Measurements from ENCODE around the gene ANKHD1.

ANKHD1 gene

DNA sequence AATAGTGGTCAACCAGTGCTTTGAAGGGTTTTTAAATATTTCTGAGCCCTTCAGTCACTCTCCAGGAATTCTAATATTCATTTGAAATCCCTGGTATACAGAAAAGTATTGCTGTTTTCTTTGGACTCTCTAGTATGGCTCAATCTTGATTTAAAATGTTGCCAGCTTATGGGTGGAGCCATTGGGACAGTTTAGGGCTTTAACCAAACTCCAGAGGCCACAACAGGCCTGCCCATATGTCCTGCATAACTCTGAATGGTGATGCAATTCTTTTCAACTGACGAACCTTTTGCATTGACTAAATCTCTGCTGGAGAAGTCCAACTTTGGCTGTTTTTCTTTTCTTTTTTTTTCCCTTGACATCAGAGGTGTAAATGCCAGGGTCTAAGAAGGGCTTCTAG lies 10.3 kb upstream of the ANKHD1 start:
- no peak overlapping the region for H2AFZ ChIP-seq (ENCODE audit: low read depth, low read length)
- H3K36me3 ChIP-seq (ENCODE audit: insufficient read depth, low read length), result peaks cover 6% of the 10 kb centered on the region
- H3K9me3 ChIP-seq (ENCODE audit: low read length), result no peaks in the 10 kb centered on the region
- H3K27me3 ChIP-seq (ENCODE audit: insufficient read depth, low read length), result no peaks in the 10 kb centered on the region
- H3K4me3 ChIP-seq (ENCODE audit: low read length), result no peak overlapping the region
- no peaks in the 10 kb centered on the region for H3K4me1 ChIP-seq (ENCODE audit: insufficient read depth, low read length)

DNA sequence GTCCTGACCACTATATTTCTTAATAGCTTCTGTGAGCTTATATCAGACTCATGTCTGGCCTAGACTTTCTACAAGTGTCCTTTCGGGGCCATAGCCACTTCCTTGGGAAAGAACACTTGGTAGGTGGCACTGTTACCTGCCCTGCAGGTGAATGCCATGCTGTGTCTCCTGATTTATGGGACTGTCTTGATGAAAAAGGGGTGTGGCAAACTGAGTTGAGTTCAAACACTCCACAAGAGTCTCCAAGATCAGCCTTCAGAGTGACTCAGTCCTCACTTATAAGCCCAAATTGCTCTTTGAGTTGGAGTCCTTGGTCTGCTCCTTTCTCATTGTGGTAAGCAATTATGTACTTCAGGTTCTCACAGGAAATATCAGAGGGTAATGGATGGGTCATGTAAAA lies 9.9 kb upstream of the ANKHD1 start:
- no peaks in the 10 kb centered on the region for H3K4me1 ChIP-seq (ENCODE audit: insufficient read depth, low read length)
- no peak overlapping the region for H3K4me3 ChIP-seq (ENCODE audit: low read length)
- no peaks in the 10 kb centered on the region for H3K27me3 ChIP-seq (ENCODE audit: insufficient read depth, low read length)
- no peaks in the 10 kb centered on the region for H3K9me3 ChIP-seq (ENCODE audit: low read length)
- peaks cover 6% of the 10 kb centered on the region for H3K36me3 ChIP-seq (ENCODE audit: insufficient read depth, low read length)
- H2AFZ ChIP-seq (ENCODE audit: low read depth, low read length), result no peak overlapping the region

DNA sequence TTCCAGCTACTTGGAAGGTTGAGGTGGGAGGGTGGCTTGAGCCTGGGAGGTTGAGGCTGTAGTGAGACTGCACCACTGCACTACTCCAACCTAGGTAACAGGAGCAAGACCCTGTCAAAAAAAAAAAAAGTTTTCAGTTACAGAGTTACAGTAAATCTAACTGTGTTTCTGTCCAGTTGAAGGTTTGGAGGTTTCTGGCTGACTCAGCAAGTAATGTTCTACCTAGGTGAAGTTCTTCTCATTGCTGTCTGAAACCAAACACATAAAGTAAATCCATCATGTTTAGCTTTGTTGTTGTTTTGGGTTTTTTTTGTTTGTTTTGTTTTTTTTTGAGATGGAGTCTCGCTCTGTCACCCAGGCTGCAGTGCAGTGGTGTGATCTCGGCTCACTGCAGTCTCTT lies 7.9 kb upstream of the ANKHD1 start:
- H3K27me3 ChIP-seq (ENCODE audit: insufficient read depth, low read length), result no peaks in the 10 kb centered on the region
- H3K36me3 ChIP-seq (ENCODE audit: insufficient read depth, low read length), result peaks cover 6% of the 10 kb centered on the region
- no peak overlapping the region for H2AFZ ChIP-seq (ENCODE audit: low read depth, low read length)
- H3K9me3 ChIP-seq (ENCODE audit: low read length), result no peaks in the 10 kb centered on the region
- no peak overlapping the region for H3K4me3 ChIP-seq (ENCODE audit: low read length)
- no peaks in the 10 kb centered on the region for H3K4me1 ChIP-seq (ENCODE audit: insufficient read depth, low read length)

DNA sequence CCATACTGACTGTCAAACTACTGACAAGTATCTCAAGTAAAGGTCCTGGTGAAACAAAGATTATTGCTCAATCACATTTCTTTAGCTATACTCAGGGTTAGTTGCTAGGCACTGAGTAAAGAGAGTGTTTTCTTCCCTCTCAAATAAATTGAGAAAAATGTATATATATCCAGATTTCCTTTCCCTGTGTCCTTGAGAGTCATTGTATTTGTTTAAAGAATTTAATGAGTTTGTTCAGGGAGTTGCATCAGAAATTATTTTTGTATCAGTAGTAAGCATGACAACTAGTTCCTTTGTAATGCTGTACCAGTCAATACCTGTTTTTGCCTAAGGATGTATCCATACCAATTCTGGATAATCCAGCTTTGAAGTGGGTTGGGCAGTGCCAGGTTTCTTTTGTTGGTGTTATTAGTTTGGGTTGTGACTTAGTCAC lies 3.2 kb upstream of the ANKHD1 start:
- Histone ChIP-seq H2AFZ (ENCODE audit: low read depth, low read length) (no peak overlapping the region), H3K27me3 (ENCODE audit: insufficient read depth, low read length) (no peaks in the 10 kb centered on the region), H3K9me3 (ENCODE audit: low read length) (no peaks in the 10 kb centered on the region), H3K4me3 (ENCODE audit: low read length) (no peak overlapping the region), H3K36me3 (ENCODE audit: insufficient read depth, low read length) (no peaks in the 10 kb centered on the region), H3K4me1 (ENCODE audit: insufficient read depth, low read length) (peaks cover 10% of the 10 kb centered on the region)

DNA sequence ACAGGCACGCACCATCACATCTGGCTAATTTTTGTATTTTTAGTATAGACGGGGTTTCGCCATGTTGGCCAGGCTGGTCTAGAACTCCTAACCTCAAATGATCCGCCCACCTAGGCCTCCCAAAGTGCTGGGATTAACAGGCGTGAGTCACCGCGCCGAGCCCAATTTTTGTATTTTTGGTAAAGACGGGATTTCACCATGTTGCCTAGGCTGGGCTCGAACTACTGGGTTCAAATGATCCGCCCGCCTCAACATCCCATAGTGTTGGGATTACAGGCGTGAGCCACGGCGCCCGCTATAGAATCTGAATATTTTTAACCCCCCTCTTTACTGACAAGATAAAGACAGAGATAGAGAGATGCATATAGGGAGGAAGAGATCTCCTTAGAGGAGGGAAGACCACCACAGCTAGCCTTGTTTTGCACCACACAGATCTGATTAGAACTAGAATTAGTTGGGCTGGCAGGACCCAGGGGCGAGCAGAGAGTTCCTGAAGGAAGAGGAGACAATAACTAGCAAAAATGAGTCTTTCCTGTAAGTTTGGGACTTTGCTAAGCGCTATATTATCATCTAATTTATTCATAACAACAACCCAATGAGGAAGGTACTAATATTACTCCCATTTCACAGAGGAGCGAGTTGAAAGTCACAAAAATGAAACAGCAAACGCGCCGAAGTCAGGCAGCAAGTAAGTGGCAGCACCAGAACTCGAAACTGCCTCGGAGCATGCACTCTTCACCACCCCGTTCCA lies 1.5 kb upstream of the ANKHD1 start:
- Histone ChIP-seq H3K9me3 (ENCODE audit: low read length) (no peaks in the 10 kb centered on the region), H3K4me3 (ENCODE audit: low read length) (peak overlapping the region; percentile 64), H3K27me3 (ENCODE audit: insufficient read depth, low read length) (no peaks in the 10 kb centered on the region), H3K4me1 (ENCODE audit: insufficient read depth, low read length) (peaks cover 16% of the 10 kb centered on the region), H3K36me3 (ENCODE audit: insufficient read depth, low read length) (peaks cover 3% of the 10 kb centered on the region), H2AFZ (ENCODE audit: low read depth, low read length) (peak overlapping the region; percentile 14)

DNA sequence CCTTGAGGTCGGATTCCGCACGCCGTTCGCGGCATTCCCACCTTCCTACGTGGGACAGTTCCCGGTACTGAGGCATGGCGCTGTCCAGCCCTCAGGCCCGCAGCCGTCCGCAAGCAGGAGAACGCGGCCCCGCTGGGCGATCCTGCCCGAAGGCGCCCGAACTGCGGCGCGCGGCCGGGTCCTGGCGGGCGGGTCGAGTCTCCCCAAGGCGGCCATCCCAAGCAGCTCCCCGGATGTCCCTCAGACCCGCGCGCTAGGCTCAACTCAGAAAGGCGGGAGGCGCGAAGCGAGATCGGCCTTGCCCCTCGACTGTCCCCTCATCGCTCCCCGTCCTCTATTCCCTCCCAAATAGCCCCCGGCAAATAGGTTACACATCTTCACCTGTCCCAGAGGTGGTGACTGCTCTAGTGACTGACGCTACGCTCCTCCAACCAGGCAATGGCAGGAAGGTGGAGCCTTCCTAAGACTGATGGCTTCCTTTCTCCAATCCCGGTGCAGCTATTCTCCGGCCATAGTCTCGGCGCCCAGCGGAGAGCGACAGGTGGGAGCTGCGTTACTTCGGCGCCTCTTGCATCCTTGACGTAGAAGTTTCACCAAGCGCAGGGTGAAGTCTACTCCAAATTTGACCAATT lies 787 bp upstream of the ANKHD1 start:
- peak overlapping the region; percentile 64 for H3K4me3 ChIP-seq (ENCODE audit: low read length)
- peaks cover 6% of the 10 kb centered on the region for H3K36me3 ChIP-seq (ENCODE audit: insufficient read depth, low read length)
- H2AFZ ChIP-seq (ENCODE audit: low read depth, low read length), result peak overlapping the region; percentile 14
- H3K4me1 ChIP-seq (ENCODE audit: insufficient read depth, low read length), result peaks cover 16% of the 10 kb centered on the region
- no peaks in the 10 kb centered on the region for H3K27me3 ChIP-seq (ENCODE audit: insufficient read depth, low read length)
- no peaks in the 10 kb centered on the region for H3K9me3 ChIP-seq (ENCODE audit: low read length)

DNA sequence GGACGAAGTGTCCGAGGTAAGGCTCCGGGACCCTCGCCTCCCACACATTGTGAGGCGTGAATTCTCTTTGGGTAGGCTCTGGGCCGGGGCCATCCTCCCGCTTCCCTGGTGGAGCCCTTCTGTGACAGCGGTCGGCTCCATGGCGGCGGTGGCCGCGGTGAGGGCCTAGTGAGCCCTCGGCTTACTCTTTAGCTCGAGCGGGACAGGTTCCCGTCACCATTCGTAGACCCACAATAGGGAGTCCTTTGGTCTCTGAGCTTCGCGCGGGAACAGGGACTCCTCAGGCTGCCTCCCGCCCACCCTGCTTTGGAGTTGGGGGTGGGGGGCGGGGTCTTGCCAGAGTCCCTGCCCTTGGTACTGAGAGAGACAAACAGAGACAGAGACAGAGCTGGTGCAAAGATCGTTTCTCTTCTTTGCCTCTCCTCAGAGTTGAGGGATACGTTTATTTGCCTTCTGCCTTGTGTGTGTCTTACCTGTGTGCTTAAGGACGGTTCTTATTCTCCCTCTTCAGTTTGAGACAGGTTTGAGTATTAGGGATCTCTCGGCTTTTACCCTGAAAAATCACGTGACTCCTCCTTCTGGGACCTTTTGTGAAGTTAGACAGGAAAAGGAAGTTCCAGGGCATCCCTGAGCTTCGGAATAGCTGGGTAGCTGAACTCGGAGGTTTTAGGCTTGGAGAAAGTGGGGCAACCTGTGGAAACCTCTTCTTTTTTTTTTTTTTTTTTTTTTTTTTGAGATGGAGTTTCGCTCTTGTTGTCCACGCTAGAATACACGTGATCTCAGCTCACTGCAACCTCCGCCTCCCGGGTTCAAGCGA lies 833 bp downstream of the ANKHD1 start:
- no peaks in the 10 kb centered on the region for H3K27me3 ChIP-seq (ENCODE audit: insufficient read depth, low read length)
- peak overlapping the region; percentile 90 for H3K4me3 ChIP-seq (ENCODE audit: low read length)
- H3K4me1 ChIP-seq (ENCODE audit: insufficient read depth, low read length), result peaks cover 16% of the 10 kb centered on the region
- H3K36me3 ChIP-seq (ENCODE audit: insufficient read depth, low read length), result peaks cover 14% of the 10 kb centered on the region
- H2AFZ ChIP-seq (ENCODE audit: low read depth, low read length), result peak overlapping the region; percentile 26
- H3K9me3 ChIP-seq (ENCODE audit: low read length), result no peaks in the 10 kb centered on the region

DNA sequence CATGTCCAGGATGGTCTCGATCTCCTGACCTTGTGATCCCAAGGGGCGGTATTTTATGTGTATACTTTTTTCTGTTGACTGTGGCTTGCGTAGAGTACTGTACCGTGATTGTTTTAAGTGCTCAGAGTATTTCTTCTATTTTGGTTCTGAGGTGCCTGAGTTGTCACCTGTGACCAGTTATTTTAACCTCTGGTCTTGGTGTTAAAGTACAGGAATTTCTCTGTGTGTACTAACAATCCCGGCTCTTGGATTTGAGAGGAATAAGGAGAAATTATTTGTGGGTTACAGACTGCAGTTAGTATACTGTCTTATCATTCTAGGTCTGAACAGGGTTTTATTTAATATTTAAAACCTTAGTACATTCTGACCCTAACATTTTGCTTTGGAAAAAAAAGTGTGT lies 2.0 kb downstream of the ANKHD1 start:
- peaks cover 14% of the 10 kb centered on the region for H3K36me3 ChIP-seq (ENCODE audit: insufficient read depth, low read length)

DNA sequence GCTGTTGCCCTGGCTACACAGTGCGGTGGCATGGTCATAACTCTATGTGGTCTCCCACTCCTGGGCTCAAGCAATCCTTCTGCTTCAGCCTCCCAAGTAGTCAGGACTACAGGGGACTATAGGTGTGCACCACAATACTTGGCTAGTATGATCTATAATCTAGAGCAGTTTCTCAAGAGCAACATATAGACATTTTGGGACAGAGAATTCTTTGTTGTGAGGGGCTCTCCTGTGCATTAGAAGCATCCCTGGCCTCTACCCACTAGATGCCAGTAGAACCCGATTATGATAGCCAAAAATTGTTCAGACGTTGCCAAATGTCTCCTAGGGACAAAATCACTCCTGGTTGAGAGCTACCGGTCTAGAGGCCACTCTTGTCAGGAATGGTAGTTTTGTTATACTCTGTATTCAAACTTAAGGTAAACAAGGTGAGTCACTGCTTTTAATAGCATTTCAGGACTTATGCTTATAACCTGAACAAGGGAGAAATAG lies 7.2 kb downstream of the ANKHD1 start:
- Histone ChIP-seq H3K9me3 (ENCODE audit: low read length) (no peaks in the 10 kb centered on the region), H3K36me3 (ENCODE audit: insufficient read depth, low read length) (peaks cover 17% of the 10 kb centered on the region), H2AFZ (ENCODE audit: low read depth, low read length) (no peak overlapping the region), H3K4me3 (ENCODE audit: low read length) (no peak overlapping the region), H3K27me3 (ENCODE audit: insufficient read depth, low read length) (no peaks in the 10 kb centered on the region), H3K4me1 (ENCODE audit: insufficient read depth, low read length) (peaks cover 3% of the 10 kb centered on the region)

More for the DNA sequence above, 2.0 kb downstream of the ANKHD1 start:
- Histone ChIP-seq H2AFZ (ENCODE audit: low read depth, low read length) (no peak overlapping the region), H3K27me3 (ENCODE audit: insufficient read depth, low read length) (no peaks in the 10 kb centered on the region), H3K4me1 (ENCODE audit: insufficient read depth, low read length) (peaks cover 16% of the 10 kb centered on the region), H3K9me3 (ENCODE audit: low read length) (no peaks in the 10 kb centered on the region), H3K4me3 (ENCODE audit: low read length) (peak overlapping the region; percentile 90)

DNA sequence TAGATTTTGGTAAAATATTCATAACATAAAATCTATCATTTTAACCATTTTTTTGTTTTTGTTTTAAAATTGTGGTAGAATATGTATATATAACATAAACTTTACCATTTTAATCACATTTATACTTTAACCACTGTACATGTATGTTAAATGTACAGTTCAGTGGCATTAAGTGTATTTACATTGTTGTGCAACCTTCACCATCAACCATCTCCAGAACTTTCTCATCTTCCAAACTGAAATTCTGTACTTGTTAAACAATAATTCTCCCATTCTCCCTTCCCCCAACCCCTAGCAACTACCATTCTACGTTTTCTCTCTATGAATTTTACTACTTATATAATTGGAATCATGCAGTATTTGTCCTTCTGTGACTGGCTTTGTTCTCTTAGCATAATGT lies 11.6 kb downstream of the ANKHD1 start:
- H3K4me1 ChIP-seq (ENCODE audit: insufficient read depth, low read length), result no peaks in the 10 kb centered on the region
- H3K27me3 ChIP-seq (ENCODE audit: insufficient read depth, low read length), result no peaks in the 10 kb centered on the region
- H3K9me3 ChIP-seq (ENCODE audit: low read length), result no peaks in the 10 kb centered on the region
- H2AFZ ChIP-seq (ENCODE audit: low read depth, low read length), result no peak overlapping the region
- no peak overlapping the region for H3K4me3 ChIP-seq (ENCODE audit: low read length)
- peaks cover 5% of the 10 kb centered on the region for H3K36me3 ChIP-seq (ENCODE audit: insufficient read depth, low read length)

DNA sequence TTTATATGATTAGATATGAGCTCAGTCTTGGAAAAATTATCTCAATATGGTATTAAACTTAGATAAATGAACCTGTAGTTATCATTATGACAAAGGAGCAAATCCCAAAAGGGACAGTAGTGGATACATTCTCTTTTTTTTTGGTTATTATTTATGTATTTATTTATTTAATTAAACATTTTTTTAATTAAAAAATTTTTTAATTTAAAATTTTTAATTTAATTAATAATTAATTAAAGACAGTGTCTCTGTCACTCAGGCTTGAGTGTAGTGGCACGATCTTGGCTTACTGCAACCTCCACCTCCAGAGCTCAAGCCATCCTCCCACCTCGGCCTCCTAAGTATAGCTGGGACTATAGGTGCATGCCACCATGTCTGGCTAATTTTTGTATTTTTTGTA lies 15.6 kb downstream of the ANKHD1 start:
- no peak overlapping the region for H3K4me3 ChIP-seq (ENCODE audit: low read length)
- H3K36me3 ChIP-seq (ENCODE audit: insufficient read depth, low read length), result peaks cover 8% of the 10 kb centered on the region
- no peaks in the 10 kb centered on the region for H3K4me1 ChIP-seq (ENCODE audit: insufficient read depth, low read length)
- H3K27me3 ChIP-seq (ENCODE audit: insufficient read depth, low read length), result no peaks in the 10 kb centered on the region
- no peak overlapping the region for H2AFZ ChIP-seq (ENCODE audit: low read depth, low read length)
- peaks cover 2% of the 10 kb centered on the region for H3K9me3 ChIP-seq (ENCODE audit: low read length)

DNA sequence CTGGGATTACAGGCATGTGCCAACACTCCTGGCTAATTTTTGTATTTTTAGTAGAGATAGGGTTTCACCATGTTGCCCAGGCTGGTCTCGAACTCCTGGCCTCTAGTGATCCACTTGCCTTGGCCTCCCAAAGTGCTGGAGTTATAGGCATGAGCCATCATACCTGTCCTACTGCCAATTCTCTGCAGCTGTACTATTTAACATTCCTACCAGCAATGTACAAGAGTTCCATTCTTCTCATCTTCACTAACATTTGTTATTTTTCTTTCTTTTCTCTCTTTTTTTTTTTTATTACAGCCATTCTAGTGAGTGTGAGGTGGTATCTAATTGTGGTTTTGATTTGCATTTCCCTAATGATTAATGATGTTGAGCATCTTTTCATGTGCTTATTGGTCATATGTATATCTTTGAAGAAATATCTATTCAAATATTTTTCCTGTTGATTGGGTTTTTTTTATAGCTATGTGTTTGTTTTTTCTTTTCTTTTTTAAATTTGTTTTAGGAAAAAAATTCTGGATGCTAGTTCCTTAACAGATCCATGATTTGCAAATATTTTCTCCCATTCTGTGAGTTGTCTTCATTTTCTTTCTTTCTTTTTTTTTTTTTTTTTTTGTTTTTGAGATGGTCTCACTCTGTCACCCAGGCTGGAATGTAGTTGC lies 17.4 kb downstream of the ANKHD1 start:
- Histone ChIP-seq H3K27me3 (ENCODE audit: insufficient read depth, low read length) (no peaks in the 10 kb centered on the region), H3K9me3 (ENCODE audit: low read length) (peaks cover 2% of the 10 kb centered on the region), H3K4me3 (ENCODE audit: low read length) (no peak overlapping the region), H3K4me1 (ENCODE audit: insufficient read depth, low read length) (no peaks in the 10 kb centered on the region), H2AFZ (ENCODE audit: low read depth, low read length) (no peak overlapping the region), H3K36me3 (ENCODE audit: insufficient read depth, low read length) (peaks cover 8% of the 10 kb centered on the region)

DNA sequence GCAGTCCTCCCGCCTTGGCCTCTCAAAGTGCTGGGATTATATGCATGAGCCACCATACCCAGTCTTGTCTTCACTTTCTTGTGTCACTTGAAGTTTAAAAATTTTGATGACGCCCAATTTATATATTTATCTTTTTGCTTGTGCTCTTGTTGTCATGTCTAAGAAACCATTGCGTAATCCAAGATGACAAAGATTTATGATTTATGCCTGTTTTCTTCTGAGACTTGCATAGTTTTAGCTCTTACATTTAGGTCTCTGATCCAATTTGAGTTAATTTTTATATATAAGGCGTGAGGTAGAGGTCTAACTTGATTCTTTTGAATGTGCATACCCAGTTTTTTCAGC lies 18.6 kb downstream of the ANKHD1 start:
- Histone ChIP-seq H2AFZ (ENCODE audit: low read depth, low read length) (no peak overlapping the region), H3K4me3 (ENCODE audit: low read length) (no peak overlapping the region), H3K4me1 (ENCODE audit: insufficient read depth, low read length) (no peaks in the 10 kb centered on the region), H3K9me3 (ENCODE audit: low read length) (peaks cover 3% of the 10 kb centered on the region), H3K27me3 (ENCODE audit: insufficient read depth, low read length) (no peaks in the 10 kb centered on the region), H3K36me3 (ENCODE audit: insufficient read depth, low read length) (peaks cover 7% of the 10 kb centered on the region)
